K562 (cell line): ENCODE results near the gene PDE4D.

Experiments
- E2F4 ChIP-seq: sonication (generic); formaldehyde crosslinking; IDR thresholded peaks from 2 replicates; pipeline ENCODE4 v1.8.0; 2022; ENCODE audit warnings: mild to moderate bottlenecking, low read depth, missing genetic modification reagents
- POLR2A ChIP-seq: fragments of 450-650 bp; conservative IDR thresholded peaks from 2 replicates; pipeline ENCODE4 v1.6.1; 2016
- SIN3A ChIP-seq, 2 experiments: fragments of 150-350 bp in 1 of 2; IDR thresholded peaks; 2 replicates each; pipeline ENCODE4 v1.6.1; 2011 to 2016; ENCODE audit warnings: borderline replicate concordance in 2 of 2, low read depth in 2 of 2, low read length in 2 of 2, mild to moderate bottlenecking in 2 of 2, moderate library complexity in 2 of 2; ENCODE audit not compliant: control insufficient read depth in 1 of 2

DNA sequence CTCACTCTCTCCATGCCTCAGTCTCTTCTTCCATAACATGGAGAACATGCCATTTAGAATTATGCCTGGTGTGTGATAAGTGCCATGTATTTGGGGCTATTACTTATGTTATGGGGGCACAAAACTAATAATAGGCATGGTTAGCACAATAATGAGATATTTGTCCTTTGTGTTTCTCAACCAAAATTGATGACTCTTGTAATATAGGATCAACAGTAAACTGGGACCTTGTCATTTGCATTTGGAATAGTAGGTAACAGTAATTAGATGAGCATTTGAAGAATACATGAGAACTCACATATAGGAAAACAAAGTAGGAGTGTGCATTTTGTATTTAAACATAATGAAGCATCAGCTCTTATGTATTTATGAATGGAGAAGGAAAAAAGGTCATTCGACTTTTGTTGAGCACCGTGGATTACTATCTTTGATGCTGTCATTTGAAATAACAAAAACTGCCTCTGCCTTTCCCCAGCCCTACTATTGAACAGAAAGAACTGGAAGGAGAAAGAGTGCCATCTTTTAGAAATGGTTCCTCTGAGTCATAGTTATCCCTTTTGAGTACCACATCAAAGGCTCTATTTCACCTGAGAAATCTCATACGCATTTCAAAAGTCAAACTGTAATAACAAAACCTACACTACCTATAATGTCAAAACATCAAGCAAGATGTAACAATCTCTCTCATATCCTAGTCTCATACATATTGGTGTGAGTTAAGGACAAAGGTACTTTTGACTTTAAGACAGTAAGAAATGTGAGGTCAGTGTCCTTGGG is 655.2 kb downstream of the PDE4D start:
- no peak for TF ChIP-seq SIN3A (IDR thresholded peaks at IDR 0.05; ENCODE audit: borderline replicate concordance in 2 of 2, control insufficient read depth in 1 of 2, low read depth in 2 of 2, low read length in 2 of 2)
- TF ChIP-seq POLR2A = no peak
- no peak for TF ChIP-seq E2F4 (CRISPR knock-in tag)
